Keratinocyte (primary cell): ENCODE data around the gene SARNP. TPM values are rescaled to one million over a fixed set of nuclear protein-coding genes. Genes with fewer than 3 reads are reported as not detected.

Experiments
- DNase-seq: peaks from one replicate; pipeline ENCODE4 v3.0.0-alpha.2; 2011; ENCODE audit warnings: low read depth, missing footprints, low spot score
- FAIRE-seq: peaks from 2 replicates; lab custom pipeline; 2011; peaks lifted over from hg19 to GRCh38; lab: Jason Lieb, UNC
- H2AFZ ChIP-seq: 2 replicates; pipeline ENCODE4 v1.6.0; 2012; ENCODE audit warnings: low read length, control low read depth, inconsistent platforms; ENCODE audit not compliant: control insufficient read depth
- H3K27ac ChIP-seq: 2 replicates; pipeline ENCODE4 v1.5.1; 2011; ENCODE audit warnings: low read length; ENCODE audit not compliant: control insufficient read depth, insufficient read depth
- H3K27me3 ChIP-seq: 3 replicates; pipeline ENCODE4 v1.6.0; 2011; ENCODE audit warnings: low read length; ENCODE audit not compliant: control insufficient read depth, insufficient read depth; ENCODE audit errors: extremely low read depth
- H3K36me3 ChIP-seq, 2 experiments: 2 replicates in 1 of 2; 3 replicates in 1 of 2; pipeline ENCODE4 v1.5.1; 2011; ENCODE audit warnings: low read length in 2 of 2, mild to moderate bottlenecking in 1 of 2; ENCODE audit not compliant: control insufficient read depth in 2 of 2, insufficient read depth in 2 of 2; ENCODE audit errors: extremely low read depth in 1 of 2
- H3K4me1 ChIP-seq: 3 replicates; pipeline ENCODE4 v1.5.1; 2011; ENCODE audit warnings: low read length; ENCODE audit not compliant: control insufficient read depth, insufficient read depth; ENCODE audit errors: extremely low read depth
- H3K4me2 ChIP-seq: 3 replicates; pipeline ENCODE4 v1.6.0; 2011; ENCODE audit warnings: low read depth, low read length; ENCODE audit not compliant: control insufficient read depth, insufficient read depth; ENCODE audit errors: extremely low read depth
- H3K4me3 ChIP-seq, 3 experiments: fragments of 200-600 bp in 1 of 3; sonication (generic) in 1 of 3; 2 replicates in 2 of 3; 3 replicates in 1 of 3; pipeline ENCODE4 v1.5.1; 2011 to 2016; ENCODE audit warnings: low read length in 3 of 3, mild to moderate bottlenecking in 3 of 3, control low read depth in 2 of 3, inconsistent platforms in 1 of 3, low read depth in 1 of 3, mixed read lengths in 1 of 3, mixed run types in 1 of 3, moderate library complexity in 1 of 3; ENCODE audit not compliant: control insufficient read depth in 2 of 3, insufficient read depth in 2 of 3; ENCODE audit errors: extremely low read depth in 1 of 3
- H3K79me2 ChIP-seq: 2 replicates; pipeline ENCODE4 v1.6.0; 2012; ENCODE audit warnings: low read length; ENCODE audit not compliant: control insufficient read depth, insufficient read depth
- H3K9ac ChIP-seq: 3 replicates; pipeline ENCODE4 v1.6.0; 2011; ENCODE audit warnings: low read length; ENCODE audit not compliant: control insufficient read depth, insufficient read depth; ENCODE audit errors: extremely low read depth
- H3K9me1 ChIP-seq: 3 replicates; pipeline ENCODE4 v1.6.0; 2011; ENCODE audit warnings: low read length; ENCODE audit not compliant: control insufficient read depth, insufficient read depth; ENCODE audit errors: extremely low read depth
- H3K9me3 ChIP-seq: 2 replicates; pipeline ENCODE4 v1.5.1; 2012; ENCODE audit warnings: low read depth, low read length; ENCODE audit not compliant: control insufficient read depth
- H4K20me1 ChIP-seq: 3 replicates; pipeline ENCODE4 v1.6.0; 2011; ENCODE audit warnings: low read length; ENCODE audit not compliant: control insufficient read depth, insufficient read depth; ENCODE audit errors: extremely low read depth
- CTCF ChIP-seq, 3 experiments: IDR thresholded peaks in 1 of 3; conservative IDR thresholded peaks in 1 of 3; optimal IDR thresholded peaks in 1 of 3; 2 replicates in 2 of 3; 3 replicates in 1 of 3; pipeline versions ENCODE3 to v1.5.1; 2011; ENCODE audit warnings: low read length in 3 of 3, mild to moderate bottlenecking in 3 of 3, moderate library complexity in 2 of 3, control low read depth in 1 of 3, inconsistent platforms in 1 of 3; ENCODE audit not compliant: insufficient read depth in 2 of 3; ENCODE audit errors: extremely low read depth in 1 of 3
- EZH2 ChIP-seq: IDR thresholded peaks from one replicate; pipeline ENCODE4 v1.6.1; 2012; ENCODE audit warnings: inconsistent platforms, mild to moderate bottlenecking, low read length, moderate library complexity
- dilution Hi-C: fragments of 300-500 bp; cut with MboI; formaldehyde crosslinking; loops from one replicate; pipeline ENCODE4 v1.7.0; 2020; ENCODE audit warnings: low sequenced_read_pairs; ENCODE audit not compliant: extremely low pct_ligation_motif_present
- polyA plus RNA-seq, 5 experiments: library from polyadenylated mRNA; depleted of rRNA in 3 of 5; stranded (reverse) in 3 of 5; stranded (forward) in 1 of 5; unstranded in 1 of 5; fragments of >200 nt; gene quantifications; 1 replicate in 1 of 5; 2 replicates in 3 of 5; 3 replicates in 1 of 5; pipeline versions ENCODE4 v1.2.1 to v1.2.3, GENCODE V29; 2011 to 2012; ENCODE audit warnings: missing spikeins in 2 of 5, low read depth in 1 of 5, low replicate concordance in 1 of 5

SARNP gene
- polyA plus RNA-seq, 1 donor (not counting 4 experiments of a cell fraction or from before 2014, with no cell fraction given): 168 TPM

- H3K79me2 ChIP-seq: no peaks in the 10 kb centered on the region
- peaks cover 41% of the 10 kb centered on the region for H3K4me1 ChIP-seq
- H2AFZ ChIP-seq: no peak overlapping the region
- no peak overlapping the region for H3K4me3 ChIP-seq
- H3K9me1 ChIP-seq: no peaks in the 10 kb centered on the region
- H3K27ac ChIP-seq: no peak overlapping the region
- no peak for FAIRE-seq
- no peak for DNase-seq
- no peaks in the 10 kb centered on the region for H3K36me3 ChIP-seq
- dilution Hi-C loops: no loop called here
- no peaks in the 10 kb centered on the region for H3K27me3 ChIP-seq
- H3K9me3 ChIP-seq: no peaks in the 10 kb centered on the region
- TF ChIP-seq CTCF (optimal IDR thresholded peaks at IDR 0.05 in 1 of 3, IDR thresholded peaks at IDR 0.05 in 1 of 3, conservative IDR thresholded peaks at IDR 0.05 in 1 of 3; ENCODE audit: extremely low read depth in 1 of 3, insufficient read depth in 2 of 3, low read length in 3 of 3) (no peak), EZH2 (no peak)
- H3K4me2 ChIP-seq: peak overlapping the region; percentile 71
- no peak overlapping the region for H3K9ac ChIP-seq
- H4K20me1 ChIP-seq: no peaks in the 10 kb centered on the region
Measured at GRCh38 chr12:55718015-55718414, 99.5 kb downstream of the SARNP start.

GRCh38 chr12:55717011-55718007 lies 100.2 kb downstream of the SARNP start:
- H3K9ac ChIP-seq: peak overlapping the region; percentile 87
- H3K79me2 ChIP-seq: no peaks in the 10 kb centered on the region
- H2AFZ ChIP-seq: peak overlapping the region; percentile 95
- H3K9me3 ChIP-seq: no peaks in the 10 kb centered on the region
- peaks cover under 1% of the 10 kb centered on the region for H3K27me3 ChIP-seq
- H4K20me1 ChIP-seq: no peaks in the 10 kb centered on the region
- no peak for FAIRE-seq
- dilution Hi-C loops: no loop called here
- peak overlapping the region; percentile 87 for H3K27ac ChIP-seq
- H3K36me3 ChIP-seq: no peaks in the 10 kb centered on the region
- no peak for DNase-seq
- TF ChIP-seq EZH2 (no peak), CTCF (optimal IDR thresholded peaks at IDR 0.05 in 1 of 3, IDR thresholded peaks at IDR 0.05 in 1 of 3, conservative IDR thresholded peaks at IDR 0.05 in 1 of 3; ENCODE audit: extremely low read depth in 1 of 3, insufficient read depth in 2 of 3, low read length in 3 of 3) (no peak)
- H3K4me1 ChIP-seq: peaks cover 41% of the 10 kb centered on the region
- H3K4me2 ChIP-seq: peak overlapping the region; percentile 71
- H3K4me3 ChIP-seq: peak overlapping the region; percentile 45 to 76 (median 72)
- no peaks in the 10 kb centered on the region for H3K9me1 ChIP-seq
